IPS-18a (cell line): ENCODE data around the gene SYTL1.
A peak's percentile ranks its signal among the peaks of the same experiment; 100 is the strongest.

Source experiments
- H3K27ac ChIP-seq: one replicate; pipeline ENCODE4 v1.5.1; 2013; ENCODE audit warnings: low read length
- H3K27me3 ChIP-seq: one replicate; pipeline ENCODE4 v1.6.1; 2013; ENCODE audit warnings: mild to moderate bottlenecking, low read length; ENCODE audit not compliant: control insufficient read depth, insufficient read depth
- H3K36me3 ChIP-seq: one replicate; pipeline ENCODE4 v1.6.1; 2013; ENCODE audit warnings: low read depth, low read length; ENCODE audit not compliant: control insufficient read depth
- H3K4me1 ChIP-seq: one replicate; pipeline ENCODE4 v1.6.1; 2013; ENCODE audit warnings: low read depth, low read length; ENCODE audit not compliant: control insufficient read depth
- H3K4me3 ChIP-seq: one replicate; pipeline ENCODE4 v1.5.1; 2013; ENCODE audit warnings: low read length
- H3K9ac ChIP-seq: one replicate; pipeline ENCODE4 v1.6.1; 2013; ENCODE audit warnings: mild to moderate bottlenecking, low read length, moderate library complexity
- H3K9me3 ChIP-seq: one replicate; pipeline ENCODE4 v1.6.1; 2013; ENCODE audit warnings: low read depth, low read length; ENCODE audit not compliant: control insufficient read depth

The SYTL1 gene

GRCh38 chr1:27322569-27323240, 19.1 kb upstream of the SYTL1 start:
- peaks cover 24% of the 10 kb centered on the region for H3K36me3 ChIP-seq
- peak overlapping the region; percentile 91 for H3K27ac ChIP-seq
- no peaks in the 10 kb centered on the region for H3K27me3 ChIP-seq
- H3K4me1 ChIP-seq = no peaks in the 10 kb centered on the region
- peak overlapping the region; percentile 99 for H3K4me3 ChIP-seq
- no peaks in the 10 kb centered on the region for H3K9me3 ChIP-seq
- H3K9ac ChIP-seq = peak overlapping the region; percentile 96

- H3K27ac ChIP-seq = no peak overlapping the region
- H3K9ac ChIP-seq = no peak overlapping the region
- no peaks in the 10 kb centered on the region for H3K9me3 ChIP-seq
- H3K36me3 ChIP-seq = peaks cover 24% of the 10 kb centered on the region
- H3K27me3 ChIP-seq = no peaks in the 10 kb centered on the region
- H3K4me1 ChIP-seq = no peaks in the 10 kb centered on the region
- H3K4me3 ChIP-seq = no peak overlapping the region
These were observed 16.5 kb upstream of the SYTL1 start for GRCh38 chr1:27325286-27325685.

- Histone ChIP-seq H3K36me3 (peaks cover 28% of the 10 kb centered on the region), H3K27me3 (no peaks in the 10 kb centered on the region), H3K9ac (no peak overlapping the region), H3K9me3 (no peaks in the 10 kb centered on the region), H3K27ac (no peak overlapping the region), H3K4me1 (no peaks in the 10 kb centered on the region), H3K4me3 (no peak overlapping the region)
These were observed 13.9 kb upstream of the SYTL1 start for GRCh38 chr1:27327964-27328363.

- Histone ChIP-seq H3K27me3 (no peaks in the 10 kb centered on the region), H3K4me1 (no peaks in the 10 kb centered on the region), H3K27ac (no peak overlapping the region), H3K9me3 (no peaks in the 10 kb centered on the region), H3K4me3 (no peak overlapping the region), H3K36me3 (peaks cover 39% of the 10 kb centered on the region), H3K9ac (no peak overlapping the region)
These were observed 11.0 kb upstream of the SYTL1 start for GRCh38 chr1:27330786-27331185.

DNA sequence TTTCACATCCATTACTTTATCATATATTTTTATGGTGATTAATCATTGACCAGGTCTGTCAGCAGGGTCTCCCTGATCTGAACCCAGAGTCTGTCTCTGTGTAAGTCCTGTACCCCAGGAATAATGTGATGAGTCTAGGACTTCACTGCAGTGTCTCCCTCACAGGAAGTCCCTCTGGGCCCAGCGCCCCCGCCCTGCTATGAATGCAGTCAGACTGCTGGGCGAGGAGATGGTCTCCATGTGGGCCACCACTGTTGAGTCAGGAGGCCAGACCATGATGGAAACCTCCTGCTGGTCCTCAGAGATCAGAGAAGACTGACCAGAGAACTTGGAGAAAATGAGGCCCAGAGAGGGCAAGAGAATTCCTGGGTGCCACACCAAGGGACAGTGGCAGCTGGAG, 10.4 kb upstream of the SYTL1 start:
- H3K27me3 ChIP-seq = no peaks in the 10 kb centered on the region

DNA sequence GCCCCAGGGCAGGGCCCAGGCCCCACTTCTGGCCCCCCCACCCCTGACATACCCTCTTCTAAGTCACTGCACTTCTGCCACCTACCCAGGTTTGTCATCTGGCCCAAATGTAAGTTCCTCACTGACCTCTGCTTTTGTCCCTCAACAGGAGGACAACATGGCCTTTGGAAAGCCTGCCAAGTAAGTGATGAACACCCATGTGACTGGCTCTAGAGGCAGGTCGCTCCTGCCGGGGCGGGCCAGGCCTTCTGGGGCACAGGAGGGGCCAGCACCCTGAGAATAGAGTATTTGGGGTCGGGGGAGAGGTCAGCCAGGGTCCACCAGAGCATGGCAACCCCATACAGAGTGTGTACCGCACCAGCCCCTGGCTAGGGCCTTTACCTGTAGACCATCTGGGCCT, 9.9 kb upstream of the SYTL1 start:
- H3K36me3 ChIP-seq = peaks cover 30% of the 10 kb centered on the region
- no peak overlapping the region for H3K4me3 ChIP-seq
- H3K27ac ChIP-seq = no peak overlapping the region
- no peaks in the 10 kb centered on the region for H3K4me1 ChIP-seq
- no peaks in the 10 kb centered on the region for H3K27me3 ChIP-seq
- H3K9me3 ChIP-seq = no peaks in the 10 kb centered on the region
- H3K9ac ChIP-seq = no peak overlapping the region

More for the DNA sequence above, 10.4 kb upstream of the SYTL1 start:
- no peak overlapping the region for H3K4me3 ChIP-seq
- H3K9me3 ChIP-seq = no peaks in the 10 kb centered on the region
- H3K27ac ChIP-seq = no peak overlapping the region
- no peak overlapping the region for H3K9ac ChIP-seq
- no peaks in the 10 kb centered on the region for H3K4me1 ChIP-seq
- peaks cover 34% of the 10 kb centered on the region for H3K36me3 ChIP-seq

- H3K27me3 ChIP-seq = no peaks in the 10 kb centered on the region
- H3K36me3 ChIP-seq = peaks cover 29% of the 10 kb centered on the region
- no peak overlapping the region for H3K4me3 ChIP-seq
- no peak overlapping the region for H3K27ac ChIP-seq
- H3K9me3 ChIP-seq = no peaks in the 10 kb centered on the region
- no peaks in the 10 kb centered on the region for H3K4me1 ChIP-seq
- H3K9ac ChIP-seq = no peak overlapping the region
These were observed 9.1 kb upstream of the SYTL1 start for GRCh38 chr1:27332536-27333281.

DNA sequence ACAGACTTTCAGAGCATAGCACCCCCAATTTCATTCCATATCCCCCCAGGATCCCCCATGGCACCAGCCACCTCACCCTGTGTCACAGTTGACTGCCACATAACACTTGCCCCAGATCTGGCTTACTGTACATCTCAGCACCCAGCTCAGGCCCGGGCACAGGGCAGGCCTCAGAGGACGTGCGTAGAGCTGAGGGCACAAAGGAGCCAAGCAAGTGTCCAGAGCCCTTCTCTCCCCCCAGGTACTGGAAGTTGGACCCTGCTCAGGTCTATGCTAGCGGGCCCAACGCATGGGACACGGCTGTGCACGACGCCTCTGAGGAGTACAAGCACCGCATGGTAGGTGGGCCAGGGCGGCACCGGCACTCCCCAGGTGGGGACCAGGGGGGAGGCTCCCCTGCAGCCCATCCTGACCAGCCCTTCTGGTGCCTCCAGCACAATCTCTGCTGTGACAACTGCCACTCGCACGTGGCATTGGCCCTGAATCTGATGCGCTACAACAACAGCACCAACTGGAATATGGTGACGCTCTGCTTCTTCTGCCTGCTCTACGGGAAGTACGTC, 8.0 kb upstream of the SYTL1 start:
- H3K27ac ChIP-seq = no peak overlapping the region
- peaks cover 29% of the 10 kb centered on the region for H3K36me3 ChIP-seq
- no peaks in the 10 kb centered on the region for H3K9me3 ChIP-seq
- peaks cover 2% of the 10 kb centered on the region for H3K4me1 ChIP-seq
- H3K27me3 ChIP-seq = no peaks in the 10 kb centered on the region
- H3K9ac ChIP-seq = no peak overlapping the region
- H3K4me3 ChIP-seq = no peak overlapping the region

DNA sequence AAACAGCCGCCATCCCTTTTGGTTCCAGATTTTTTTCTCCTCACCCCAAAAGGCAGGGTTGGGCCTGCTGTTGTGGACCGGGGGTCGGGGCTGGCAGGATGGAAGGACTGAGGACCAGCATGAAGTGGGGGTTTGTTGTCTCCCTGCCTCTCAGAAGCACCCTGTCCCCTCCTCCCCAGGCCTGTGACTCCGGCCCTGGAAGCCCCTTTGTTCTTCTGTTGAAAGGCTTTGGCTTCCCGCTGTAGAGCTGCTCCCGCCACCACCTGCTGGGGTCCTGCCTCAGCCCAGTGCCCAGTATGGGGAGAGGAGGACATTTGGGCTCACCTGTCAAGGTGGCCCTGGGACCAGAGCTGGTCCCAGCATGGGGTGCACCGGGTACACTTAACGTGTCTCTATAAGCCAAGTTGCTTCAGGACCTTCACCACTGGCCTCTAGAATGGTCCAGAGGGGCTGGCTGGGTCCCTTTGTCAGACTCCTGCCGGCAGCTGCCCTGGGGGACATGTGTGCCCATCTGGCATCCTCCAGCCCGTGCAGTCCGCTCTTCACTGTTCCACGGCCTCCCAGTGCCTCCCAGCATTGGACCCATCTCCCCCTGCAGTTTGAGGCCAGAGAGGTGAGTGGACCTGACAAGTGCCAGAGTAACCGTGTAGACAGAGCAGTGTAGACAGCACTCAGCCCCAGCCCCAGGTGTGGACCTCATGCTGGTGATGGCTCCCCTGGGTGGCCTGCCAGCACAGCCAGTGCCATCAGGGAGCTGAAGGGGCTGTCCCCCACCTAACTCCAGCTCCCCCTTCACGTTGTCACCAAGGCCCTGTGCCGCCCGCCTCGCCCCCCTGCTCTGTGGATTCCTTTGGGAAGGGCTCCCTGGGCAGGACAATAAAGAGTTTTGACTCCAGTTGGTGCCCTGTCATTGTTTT, 6.1 kb upstream of the SYTL1 start:
- Histone ChIP-seq H3K27ac (no peak overlapping the region), H3K9ac (no peak overlapping the region), H3K4me1 (peaks cover 5% of the 10 kb centered on the region), H3K36me3 (peaks cover 29% of the 10 kb centered on the region), H3K9me3 (no peaks in the 10 kb centered on the region), H3K27me3 (no peaks in the 10 kb centered on the region), H3K4me3 (no peak overlapping the region)

GRCh38 chr1:27336756-27337155, 5.1 kb upstream of the SYTL1 start:
- no peak overlapping the region for H3K4me3 ChIP-seq
- peaks cover 29% of the 10 kb centered on the region for H3K36me3 ChIP-seq
- no peaks in the 10 kb centered on the region for H3K9me3 ChIP-seq
- H3K27ac ChIP-seq = no peak overlapping the region
- peaks cover 9% of the 10 kb centered on the region for H3K4me1 ChIP-seq
- H3K27me3 ChIP-seq = no peaks in the 10 kb centered on the region
- no peak overlapping the region for H3K9ac ChIP-seq

GRCh38 chr1:27338751-27339150, 3.1 kb upstream of the SYTL1 start:
- H3K4me3 ChIP-seq = no peak overlapping the region
- no peaks in the 10 kb centered on the region for H3K9me3 ChIP-seq
- no peaks in the 10 kb centered on the region for H3K27me3 ChIP-seq
- peaks cover 15% of the 10 kb centered on the region for H3K4me1 ChIP-seq
- H3K27ac ChIP-seq = no peak overlapping the region
- peaks cover 17% of the 10 kb centered on the region for H3K36me3 ChIP-seq
- no peak overlapping the region for H3K9ac ChIP-seq
